Measurements from ENCODE around the gene HOXB2.

- TF ChIP-seq POLR2AphosphoS5 (IDR thresholded peaks at IDR 0.05; ENCODE audit: low read depth, low read length) (no peak), TAF1 (IDR thresholded peaks at IDR 0.05; ENCODE audit: low read depth, low read length) (no peak), POLR2A (IDR thresholded peaks at IDR 0.05; ENCODE audit: low read depth, low read length) (no peak), POU2F2 (IDR thresholded peaks at IDR 0.05; ENCODE audit: low read depth, low read length) (no peak)
These were observed 4.3 kb upstream of the HOXB2 start for GRCh38 chr17:48549281-48549630.
